ENCODE data around the gene ALAS1.

DNA sequence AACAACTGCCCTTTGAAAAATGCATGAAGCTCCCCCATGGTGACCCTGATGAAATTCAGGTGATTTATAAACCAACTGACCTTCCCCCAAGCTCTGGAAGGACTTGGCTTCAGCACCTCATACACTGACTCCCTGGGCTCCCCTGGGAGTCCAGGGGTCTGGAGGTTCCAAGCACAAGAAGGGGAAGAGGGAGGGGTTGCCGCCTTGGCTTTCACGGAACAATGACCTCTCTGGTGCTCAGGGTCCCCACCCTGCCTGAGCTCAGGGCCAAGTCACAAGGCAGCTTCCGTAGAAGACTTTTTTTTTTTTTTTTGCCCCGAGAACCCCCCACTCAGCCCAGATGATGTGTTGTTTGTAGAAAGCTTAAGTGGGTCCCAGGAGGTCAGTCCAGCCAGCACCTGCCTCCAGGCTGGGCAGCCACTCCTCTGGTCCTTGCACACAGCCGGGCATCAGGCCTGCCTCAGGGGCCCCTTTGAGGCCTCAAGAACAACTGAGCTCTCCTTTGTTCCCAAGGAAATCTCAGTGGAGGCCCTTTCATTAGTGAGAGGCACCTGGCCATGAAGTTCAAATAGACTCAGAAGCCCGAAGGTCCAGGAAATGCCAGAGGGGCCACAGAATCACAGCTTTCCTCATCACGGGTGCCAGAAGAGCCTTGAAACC, 14.0 kb upstream of the ALAS1 start:
- TF ChIP-seq, protein P1, sequence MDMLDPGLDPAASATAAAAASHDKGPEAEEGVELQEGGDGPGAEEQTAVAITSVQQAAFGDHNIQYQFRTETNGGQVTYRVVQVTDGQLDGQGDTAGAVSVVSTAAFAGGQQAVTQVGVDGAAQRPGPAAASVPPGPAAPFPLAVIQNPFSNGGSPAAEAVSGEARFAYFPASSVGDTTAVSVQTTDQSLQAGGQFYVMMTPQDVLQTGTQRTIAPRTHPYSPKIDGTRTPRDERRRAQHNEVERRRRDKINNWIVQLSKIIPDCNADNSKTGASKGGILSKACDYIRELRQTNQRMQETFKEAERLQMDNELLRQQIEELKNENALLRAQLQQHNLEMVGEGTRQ (CRISPR knock-in tag; IDR thresholded peaks at IDR 0.05): no peak
- no peak for TF ChIP-seq FOXK2 (conservative IDR thresholded peaks at IDR 0.05 in 1 of 2, IDR thresholded peaks at IDR 0.05 in 1 of 2; ENCODE audit: low read depth in 2 of 2)
- TF ChIP-seq POLR2AphosphoS5 (IDR thresholded peaks at IDR 0.05; ENCODE audit: control insufficient read depth, insufficient read depth, low read depth, low read length): no peak
- TF ChIP-seq, protein P2, sequence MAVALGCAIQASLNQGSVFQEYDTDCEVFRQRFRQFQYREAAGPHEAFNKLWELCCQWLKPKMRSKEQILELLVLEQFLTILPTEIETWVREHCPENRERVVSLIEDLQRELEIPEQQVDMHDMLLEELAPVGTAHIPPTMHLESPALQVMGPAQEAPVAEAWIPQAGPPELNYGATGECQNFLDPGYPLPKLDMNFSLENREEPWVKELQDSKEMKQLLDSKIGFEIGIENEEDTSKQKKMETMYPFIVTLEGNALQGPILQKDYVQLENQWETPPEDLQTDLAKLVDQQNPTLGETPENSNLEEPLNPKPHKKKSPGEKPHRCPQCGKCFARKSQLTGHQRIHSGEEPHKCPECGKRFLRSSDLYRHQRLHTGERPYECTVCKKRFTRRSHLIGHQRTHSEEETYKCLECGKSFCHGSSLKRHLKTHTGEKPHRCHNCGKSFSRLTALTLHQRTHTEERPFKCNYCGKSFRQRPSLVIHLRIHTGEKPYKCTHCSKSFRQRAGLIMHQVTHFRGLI (CRISPR knock-in tag; IDR thresholded peaks at IDR 0.05): no peak
- TF ChIP-seq, protein P3, sequence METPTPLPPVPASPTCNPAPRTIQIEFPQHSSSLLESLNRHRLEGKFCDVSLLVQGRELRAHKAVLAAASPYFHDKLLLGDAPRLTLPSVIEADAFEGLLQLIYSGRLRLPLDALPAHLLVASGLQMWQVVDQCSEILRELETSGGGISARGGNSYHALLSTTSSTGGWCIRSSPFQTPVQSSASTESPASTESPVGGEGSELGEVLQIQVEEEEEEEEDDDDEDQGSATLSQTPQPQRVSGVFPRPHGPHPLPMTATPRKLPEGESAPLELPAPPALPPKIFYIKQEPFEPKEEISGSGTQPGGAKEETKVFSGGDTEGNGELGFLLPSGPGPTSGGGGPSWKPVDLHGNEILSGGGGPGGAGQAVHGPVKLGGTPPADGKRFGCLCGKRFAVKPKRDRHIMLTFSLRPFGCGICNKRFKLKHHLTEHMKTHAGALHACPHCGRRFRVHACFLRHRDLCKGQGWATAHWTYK (CRISPR knock-in tag; IDR thresholded peaks at IDR 0.05): no peak
- no peak for TF ChIP-seq EP300 (IDR thresholded peaks at IDR 0.05; ENCODE audit: low read length)
- TF ChIP-seq RAD21 (CRISPR knock-in tag; conservative IDR thresholded peaks at IDR 0.05 in 1 of 2, IDR thresholded peaks at IDR 0.05 in 1 of 2): no peak

Measured in K562 (cell line).